ENCODE measurements around the gene ITGB3. TPM values are rescaled to one million over a fixed set of nuclear protein-coding genes. Genes with fewer than 3 reads are reported as not detected.
A peak's percentile ranks its signal among the peaks of the same experiment; 100 is the strongest.

ITGB3 gene
- total and polyA plus RNA-seq, 2 of the 4 experiments (the other 2 are of a cell fraction), result 9.8 to 17.6 TPM

DNA sequence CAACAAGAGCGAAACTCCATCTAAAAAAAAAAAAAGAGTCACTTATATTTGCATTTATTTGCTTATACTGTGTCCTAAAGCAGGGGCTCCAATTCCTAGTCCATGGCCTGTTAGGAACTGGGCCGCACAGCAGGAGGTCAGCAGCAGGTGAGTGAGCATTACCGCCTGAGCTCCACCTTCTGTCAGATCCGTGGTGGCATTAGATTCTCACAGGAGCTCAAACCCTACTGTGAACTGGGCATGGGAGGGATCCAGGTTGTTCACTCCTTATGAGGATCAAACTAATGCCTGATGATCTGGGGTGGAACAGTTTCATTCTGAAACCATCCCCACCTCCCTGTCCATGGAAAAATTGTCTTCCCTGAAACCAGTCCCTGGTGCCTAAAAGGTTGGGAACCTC, 24.9 kb downstream of the ITGB3 start:
- peak overlapping the region; percentile 93 to 97 for H4K8ac ChIP-seq (ENCODE audit: low read depth in 2 of 2, low read length in 2 of 2)
- H3K9ac ChIP-seq (ENCODE audit: low read depth, low read length), result peak overlapping the region; percentile 37
- ChIA-PET CTCF (interaction anchor here (1.4 kb wide), 1 partner anchor 37 kb away, joined by 3 read pairs; no protein-coding TSS in a partner anchor), POLR2A (ENCODE audit: unreplicated experiment) (no interaction called here)
- ATAC-seq (ENCODE audit: low read depth) (no peak), DNase-seq (no peak)
- TF ChIP-seq, protein P1, sequence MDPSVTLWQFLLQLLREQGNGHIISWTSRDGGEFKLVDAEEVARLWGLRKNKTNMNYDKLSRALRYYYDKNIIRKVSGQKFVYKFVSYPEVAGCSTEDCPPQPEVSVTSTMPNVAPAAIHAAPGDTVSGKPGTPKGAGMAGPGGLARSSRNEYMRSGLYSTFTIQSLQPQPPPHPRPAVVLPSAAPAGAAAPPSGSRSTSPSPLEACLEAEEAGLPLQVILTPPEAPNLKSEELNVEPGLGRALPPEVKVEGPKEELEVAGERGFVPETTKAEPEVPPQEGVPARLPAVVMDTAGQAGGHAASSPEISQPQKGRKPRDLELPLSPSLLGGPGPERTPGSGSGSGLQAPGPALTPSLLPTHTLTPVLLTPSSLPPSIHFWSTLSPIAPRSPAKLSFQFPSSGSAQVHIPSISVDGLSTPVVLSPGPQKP (IDR thresholded peaks at IDR 0.05; ENCODE audit: borderline replicate concordance, low read depth, low read length), result no peak
- TF ChIP-seq BHLHE40 (IDR thresholded peaks at IDR 0.05; ENCODE audit: low read depth, low read length) (no peak), POLR2A (IDR thresholded peaks at IDR 0.05; ENCODE audit: low read depth, low read length) (no peak), MAFK (IDR thresholded peaks at IDR 0.05; ENCODE audit: low read depth, low read length) (no peak), MXI1 (IDR thresholded peaks at IDR 0.05; ENCODE audit: borderline replicate concordance, low read depth, low read length) (no peak), SMC3 (IDR thresholded peaks at IDR 0.05; ENCODE audit: low read depth, low read length) (no peak), RFX5 (IDR thresholded peaks at IDR 0.05; ENCODE audit: low read depth, low read length) (no peak), RCOR1 (IDR thresholded peaks at IDR 0.05; ENCODE audit: insufficient replicate concordance, low read length) (no peak)
- TF ChIP-seq, protein P2, sequence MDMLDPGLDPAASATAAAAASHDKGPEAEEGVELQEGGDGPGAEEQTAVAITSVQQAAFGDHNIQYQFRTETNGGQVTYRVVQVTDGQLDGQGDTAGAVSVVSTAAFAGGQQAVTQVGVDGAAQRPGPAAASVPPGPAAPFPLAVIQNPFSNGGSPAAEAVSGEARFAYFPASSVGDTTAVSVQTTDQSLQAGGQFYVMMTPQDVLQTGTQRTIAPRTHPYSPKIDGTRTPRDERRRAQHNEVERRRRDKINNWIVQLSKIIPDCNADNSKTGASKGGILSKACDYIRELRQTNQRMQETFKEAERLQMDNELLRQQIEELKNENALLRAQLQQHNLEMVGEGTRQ (IDR thresholded peaks at IDR 0.05; ENCODE audit: low read depth, low read length), result no peak
- H2BK20ac ChIP-seq (ENCODE audit: low read depth, low read length), result peak overlapping the region; percentile 95
- dilution Hi-C loops (cut with HindIII; ENCODE audit: low sequenced_read_pairs, unreplicated experiment), result no loop called here
- no peak overlapping the region for H3K4me2 ChIP-seq (ENCODE audit: low read depth, low read length)
- H3K9me3 ChIP-seq (ENCODE audit: control insufficient read depth, insufficient read depth, low read length), result no peaks in the 10 kb centered on the region
- H3K79me1 ChIP-seq (ENCODE audit: low read depth in 1 of 2, low read length in 2 of 2), result peaks cover 4 to 60% of the 10 kb centered on the region in 2 experiments; a peak in 3 of 4 replicates
- in situ Hi-C loops (cut with MboI; ENCODE audit: low sequenced_read_pairs), result no loop called here
- peak overlapping the region; percentile 98 for H2BK15ac ChIP-seq (ENCODE audit: low read depth, low read length)
- H3K56ac ChIP-seq (ENCODE audit: extremely low read depth, insufficient read depth, low read length), result peak overlapping the region; percentile 88
- WGBS, 2 experiments (ENCODE audit: extremely low coverage in 2 of 2, insufficient read length in 1 of 2), result no CpG with 5 or more reads among the region's 4 CpGs
- H3K27me3 ChIP-seq (ENCODE audit: control insufficient read depth, insufficient read depth, low read length), result no peaks in the 10 kb centered on the region
- H3K27ac ChIP-seq (ENCODE audit: insufficient read depth, low read length), result peak overlapping the region; percentile 83
- no TSS peak for BruUV-seq (replicated peaks)
- no peaks in the 10 kb centered on the region for H3K36me3 ChIP-seq (ENCODE audit: control insufficient read depth, insufficient read depth, low read length)
- H3K4ac ChIP-seq (ENCODE audit: low read depth, low read length), result peak overlapping the region; percentile 98
- peak overlapping the region; percentile 99 for H3K14ac ChIP-seq (replicated peaks; ENCODE audit: low read depth, low read length)
- peak overlapping the region; percentile 57 for H2AK9ac ChIP-seq (replicated peaks; ENCODE audit: low read depth, low read length, poor library complexity)
- peak overlapping the region; percentile 99 for H2BK120ac ChIP-seq (ENCODE audit: low read depth, low read length)
- peak overlapping the region; percentile 99 for H3K23ac ChIP-seq (ENCODE audit: low read depth, low read length)
- H4K5ac ChIP-seq (ENCODE audit: low read depth, low read length), result peak overlapping the region; percentile 95
- H2AK5ac ChIP-seq (ENCODE audit: low read depth, low read length), result peak overlapping the region; percentile 98
- H4K91ac ChIP-seq (ENCODE audit: insufficient read depth, low read depth, low read length), result peak overlapping the region; percentile 99
- intact Hi-C loops (cut with micrococcal nuclease), result loop anchor here (2.0 kb wide), 2 partner anchors 26 to 36 kb away; no protein-coding TSS in a partner anchor
- H3K4me1 ChIP-seq (ENCODE audit: control insufficient read depth, insufficient read depth, low read length), result peaks cover 54% of the 10 kb centered on the region
- peak overlapping the region; percentile 75 for H3K18ac ChIP-seq (ENCODE audit: low read depth, low read length)
- H4K20me1 ChIP-seq (ENCODE audit: insufficient read depth, low read length), result peaks cover 6% of the 10 kb centered on the region; the same call in 1 of the 2 replicates
- H3K9me1 ChIP-seq (ENCODE audit: insufficient read depth, low read length), result peaks cover 56% of the 10 kb centered on the region
- H2BK5ac ChIP-seq (ENCODE audit: low read depth, low read length, poor library complexity, severe bottlenecking), result peak overlapping the region; percentile 93
- no peak overlapping the region for H3K4me3 ChIP-seq (ENCODE audit: insufficient read depth, low read depth, low read length)
- H2AFZ ChIP-seq (replicated peaks; ENCODE audit: low read length, poor library complexity), result no peak overlapping the region
